BJ (cell line): Measurements from ENCODE around the gene GK2. TPM values are rescaled to one million over a fixed set of nuclear protein-coding genes. Genes with fewer than 3 reads are reported as not detected.

Experiments used
- CTCF ChIA-PET: fragments of 350-600 bp; formaldehyde crosslinking; extraction: SDS; loops from one replicate; lab custom pipeline; 2021; ENCODE audit warnings: antibody characterized with exemption, inconsistent platforms; lab: Yijun Ruan, JAX
- POLR2A ChIA-PET: fragments of 300-600 bp; sonication (Branson Sonifier 250); formaldehyde crosslinking; extraction: SDS; loops from one replicate; lab custom pipeline; 2021; ENCODE audit warnings: antibody characterized with exemption; lab: Charles Lee
- DNase-seq: peaks from one replicate; pipeline ENCODE4 v3.0.0-alpha.2; 2011; ENCODE audit warnings: low read depth
- H3K27me3 ChIP-seq: 2 replicates; pipeline ENCODE4 v1.6.0; 2011; ENCODE audit warnings: low read length; ENCODE audit not compliant: control insufficient read depth, insufficient read depth
- H3K36me3 ChIP-seq: 2 replicates; pipeline ENCODE4 v1.5.1; 2011; ENCODE audit warnings: low read length; ENCODE audit not compliant: control insufficient read depth, insufficient read depth
- H3K4me3 ChIP-seq: 2 replicates; pipeline ENCODE4 v1.5.1; 2011; ENCODE audit warnings: low read depth, mild to moderate bottlenecking, control low read depth, low read length
- CTCF ChIP-seq: IDR thresholded peaks from 2 replicates; pipeline ENCODE4 v1.5.1; 2011; ENCODE audit warnings: low read depth, mild to moderate bottlenecking, control low read depth, inconsistent platforms, low read length, moderate library complexity; ENCODE audit not compliant: insufficient read depth
- polyA plus RNA-seq: library from polyadenylated mRNA; depleted of rRNA; stranded (reverse); fragments of >200 nt; gene quantifications from 2 replicates; pipeline ENCODE4 v1.2.3, GENCODE V29; 2011

GK2 gene
- polyA plus RNA-seq, 1 experiment = not detected

DNA sequence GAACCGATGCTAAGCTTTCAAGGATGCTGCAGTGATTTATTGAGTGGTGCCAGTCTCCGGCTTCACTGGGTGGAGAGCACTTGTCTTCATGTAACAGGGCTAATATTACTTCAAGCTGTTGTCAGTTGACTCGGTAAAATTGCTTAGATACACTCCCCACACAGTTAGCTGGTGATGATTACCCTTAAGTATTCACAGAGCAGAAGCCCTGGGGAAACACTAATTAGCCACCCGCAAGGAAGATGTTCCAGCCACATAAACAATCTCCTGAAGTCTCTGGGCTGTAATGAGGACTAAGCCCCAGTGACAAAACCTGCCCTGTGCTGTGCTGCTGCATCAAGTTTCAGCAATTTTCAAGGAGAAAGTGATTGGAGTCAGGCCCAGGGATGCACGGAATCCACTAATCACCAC, 37.3 kb upstream of the GK2 start:
- no peaks in the 10 kb centered on the region for H3K36me3 ChIP-seq
- POLR2A ChIA-PET = no interaction called here
- CTCF ChIA-PET = no interaction called here
- no peaks in the 10 kb centered on the region for H3K27me3 ChIP-seq
- H3K4me3 ChIP-seq = no peak overlapping the region
- TF ChIP-seq CTCF = no peak
- DNase-seq = no peak

- no peak for DNase-seq
Observed at GRCh38 chr4:79442422-79442821, 34.4 kb upstream of the GK2 start.

DNA sequence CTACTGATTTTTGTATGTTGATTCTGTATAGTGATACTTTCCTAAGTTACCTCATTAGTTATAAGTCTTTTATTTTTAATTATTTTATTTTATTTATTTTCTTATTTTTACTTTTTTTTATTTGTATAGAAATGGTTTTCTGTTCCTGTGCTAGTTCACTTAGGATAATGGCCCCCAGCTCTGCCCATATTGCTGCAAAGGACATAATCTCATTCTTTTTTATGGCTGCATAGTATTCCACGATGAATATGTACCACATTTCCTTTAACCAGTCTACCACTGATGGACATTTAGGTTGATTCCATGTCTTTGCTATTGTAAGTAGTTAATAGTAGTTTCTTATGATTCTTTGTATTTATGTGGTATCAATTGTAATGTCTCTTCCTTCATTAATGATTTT, 31.5 kb upstream of the GK2 start:
- CTCF ChIA-PET = no interaction called here
- Histone ChIP-seq H3K4me3 (no peak overlapping the region), H3K36me3 (no peaks in the 10 kb centered on the region), H3K27me3 (no peaks in the 10 kb centered on the region)
- DNase-seq = no peak
- POLR2A ChIA-PET = no interaction called here
- no peak for TF ChIP-seq CTCF

More at GRCh38 chr4:79442422-79442821, 34.4 kb upstream of the GK2 start:
- Histone ChIP-seq H3K27me3 (no peaks in the 10 kb centered on the region), H3K4me3 (no peak overlapping the region), H3K36me3 (no peaks in the 10 kb centered on the region)
- no peak for TF ChIP-seq CTCF
- CTCF ChIA-PET = no interaction called here
- POLR2A ChIA-PET = no interaction called here

DNA sequence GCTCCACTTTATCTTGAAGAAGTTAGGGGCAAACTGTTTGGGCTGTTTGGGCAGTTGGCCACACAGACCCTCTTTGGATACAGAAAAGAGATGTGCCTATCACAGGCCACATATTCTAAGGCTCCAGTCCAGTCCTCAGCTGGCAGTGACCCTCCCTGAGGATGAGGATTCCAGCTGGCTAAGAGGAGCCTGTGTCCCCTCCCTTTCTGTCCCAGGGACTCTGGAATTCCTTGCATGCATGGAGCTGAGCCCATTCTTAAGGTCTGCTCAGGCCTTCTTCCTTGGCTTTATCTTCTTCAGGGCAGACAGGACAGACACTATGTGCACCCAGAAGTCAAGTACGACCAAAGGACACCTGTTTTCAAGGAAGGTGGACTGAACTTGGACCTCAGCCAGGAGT, 23.8 kb upstream of the GK2 start:
- DNase-seq = no peak
- ChIA-PET POLR2A (no interaction called here), CTCF (no interaction called here)
- TF ChIP-seq CTCF = no peak
- Histone ChIP-seq H3K36me3 (no peaks in the 10 kb centered on the region), H3K4me3 (no peak overlapping the region), H3K27me3 (no peaks in the 10 kb centered on the region)

- no peak overlapping the region for H3K4me3 ChIP-seq
- no peaks in the 10 kb centered on the region for H3K36me3 ChIP-seq
- CTCF ChIA-PET = no interaction called here
- TF ChIP-seq CTCF = no peak
- no peaks in the 10 kb centered on the region for H3K27me3 ChIP-seq
- POLR2A ChIA-PET = no interaction called here
- no peak for DNase-seq
Observed at GRCh38 chr4:79429113-79429903, 21.3 kb upstream of the GK2 start.
